Panc1 (cell line): ENCODE results near the gene KCNH1. TPM values are rescaled to one million over a fixed set of nuclear protein-coding genes. Genes with fewer than 3 reads are reported as not detected.

ENCODE experiments used
- ATAC-seq: fragments of 200-7000 bp; cut with Tn5 transposase; 2 replicates; pipeline ENCODE4 v1.9.1; 2020; ENCODE audit warnings: mild to moderate bottlenecking, moderate library complexity
- BruUV-seq: library from RNA; stranded (reverse); fragments of 400-500 nt; replicated peaks from 2 replicates; lab custom pipeline; 2021; lab: Mats Ljungman, UMichigan
- CTCF ChIA-PET: fragments of 300-600 bp; sonication (Branson Sonifier 250); formaldehyde crosslinking; loops from one replicate; lab custom pipeline; 2022; ENCODE audit warnings: antibody characterized with exemption; lab: Charles Lee
- POLR2A ChIA-PET: fragments of 300-600 bp; sonication (Branson Sonifier 250); formaldehyde crosslinking; loops from one replicate; lab custom pipeline; 2022; ENCODE audit warnings: antibody characterized with exemption; lab: Charles Lee
- DNase-seq: peaks from one replicate; pipeline ENCODE4 v3.0.0-alpha.2; 2010; ENCODE audit warnings: low read depth, low spot score
- H3K27ac ChIP-seq: 2 replicates; pipeline ENCODE4 v1.5.1; 2011; ENCODE audit warnings: mild to moderate bottlenecking, low read length, inconsistent platforms
- H3K27me3 ChIP-seq: fragments of 200-500 bp; sonication (Bioruptor generic); 2 replicates; pipeline ENCODE4 v1.6.0; 2014; ENCODE audit warnings: low read length, inconsistent platforms; ENCODE audit not compliant: control insufficient read depth, insufficient read depth
- H3K36me3 ChIP-seq: fragments of 200-500 bp; sonication (Bioruptor generic); 2 replicates; pipeline ENCODE4 v1.5.1; 2014; ENCODE audit warnings: inconsistent platforms, mild to moderate bottlenecking, low read length, moderate library complexity; ENCODE audit not compliant: control insufficient read depth, insufficient read depth
- H3K4me1 ChIP-seq: 2 replicates; pipeline ENCODE4 v1.5.1; 2011; ENCODE audit warnings: inconsistent platforms, mild to moderate bottlenecking, low read length, moderate library complexity; ENCODE audit not compliant: control insufficient read depth, insufficient read depth
- H3K4me3 ChIP-seq, 2 experiments: 2 replicates each; pipeline ENCODE4 v1.5.1; 2011 to 2012; ENCODE audit warnings: low read depth in 2 of 2, low read length in 2 of 2, mild to moderate bottlenecking in 2 of 2, inconsistent platforms in 1 of 2, moderate library complexity in 1 of 2
- H3K9me3 ChIP-seq: fragments of 200-500 bp; sonication (Bioruptor generic); 2 replicates; pipeline ENCODE4 v1.5.1; 2014; ENCODE audit warnings: low read depth, mild to moderate bottlenecking, inconsistent platforms, low read length, moderate library complexity; ENCODE audit not compliant: control insufficient read depth, insufficient read depth
- CTCF ChIP-seq: fragments of 450-650 bp; IDR thresholded peaks from 2 replicates; pipeline ENCODE4 v1.5.1; 2017; ENCODE audit warnings: mild to moderate bottlenecking
- POLR2AphosphoS5 ChIP-seq: IDR thresholded peaks from 2 replicates; pipeline ENCODE4 v1.6.1; 2012; ENCODE audit warnings: mild to moderate bottlenecking, low read depth, low read length, moderate library complexity
- REST ChIP-seq, 2 experiments: IDR thresholded peaks; 2 replicates each; pipeline ENCODE4 v1.6.1; 2011 to 2012; ENCODE audit warnings: low read depth in 2 of 2, control low read depth in 1 of 2, low read length in 1 of 2, mild to moderate bottlenecking in 1 of 2, moderate library complexity in 1 of 2; ENCODE audit not compliant: insufficient read depth in 1 of 2
- SIN3A ChIP-seq: IDR thresholded peaks from 2 replicates; pipeline ENCODE4 v1.6.1; 2012; ENCODE audit warnings: low read depth, mild to moderate bottlenecking, low read length, moderate library complexity, borderline replicate concordance; ENCODE audit not compliant: insufficient read depth
- TCF7L2 ChIP-seq: IDR thresholded peaks from 2 replicates; pipeline ENCODE4 v1.6.1; 2011; ENCODE audit warnings: mild to moderate bottlenecking, low read depth, low read length, inconsistent platforms
- in situ Hi-C: cut with HindIII; loops from 2 replicates; pipeline ENCODE4 v1.10.0; 2016; ENCODE audit warnings: low sequenced_read_pairs, low pct_unique_long_range_greater_than_20kb
- intact Hi-C: fragments of 100-400 bp; cut with micrococcal nuclease; formaldehyde crosslinking; loops from one replicate; pipeline ENCODE4 v1.10.0; 2022; ENCODE audit not compliant: unreplicated experiment
- total RNA-seq: library from RNA; stranded (reverse); gene quantifications from one replicate; pipeline ENCODE4 v1.2.1, GENCODE V29; 2021; ENCODE audit not compliant: unreplicated experiment

The KCNH1 gene
- total RNA-seq, 1 experiment from 2014 or later = not detected

GRCh38 chr1:210757677-210758076 lies 376.3 kb downstream of the KCNH1 start:
- ATAC-seq (no peak), DNase-seq (no peak)
- Histone ChIP-seq H3K4me1 (no peaks in the 10 kb centered on the region), H3K27me3 (no peaks in the 10 kb centered on the region), H3K4me3 (no peak overlapping the region), H3K27ac (no peak overlapping the region), H3K9me3 (no peaks in the 10 kb centered on the region; the same call in 1 of the 2 replicates), H3K36me3 (no peaks in the 10 kb centered on the region)
- intact Hi-C loops = no loop called here
- TF ChIP-seq CTCF = no peak
- no TSS peak for BruUV-seq
- in situ Hi-C loops = no loop called here
- POLR2A ChIA-PET = no interaction called here
- CTCF ChIA-PET = no interaction called here

- Histone ChIP-seq H3K27me3 (no peaks in the 10 kb centered on the region), H3K27ac (no peak overlapping the region), H3K4me3 (no peak overlapping the region), H3K36me3 (no peaks in the 10 kb centered on the region), H3K9me3 (no peaks in the 10 kb centered on the region; the same call in 1 of the 2 replicates), H3K4me1 (no peaks in the 10 kb centered on the region)
- in situ Hi-C loops (no loop called here), intact Hi-C loops (no loop called here)
- ChIA-PET CTCF (no interaction called here), POLR2A (no interaction called here)
- BruUV-seq = no TSS peak
- TF ChIP-seq CTCF = no peak
- TF ChIP-seq TCF7L2 = no peak
- no peak for TF ChIP-seq REST (IDR thresholded peaks at IDR 0.05; ENCODE audit: insufficient read depth in 1 of 2, low read depth in 2 of 2, low read length in 1 of 2)
- TF ChIP-seq POLR2AphosphoS5 = no peak
- TF ChIP-seq SIN3A = no peak
- ATAC-seq (no peak), DNase-seq (no peak)
Observed at GRCh38 chr1:210755991-210756659, 377.8 kb downstream of the KCNH1 start.
